ENCODE data around the gene NOS1AP.

NOS1AP gene

GRCh38 chr1:162093095-162093494 lies 23.6 kb downstream of the NOS1AP start:
- TF ChIP-seq, protein P1, sequence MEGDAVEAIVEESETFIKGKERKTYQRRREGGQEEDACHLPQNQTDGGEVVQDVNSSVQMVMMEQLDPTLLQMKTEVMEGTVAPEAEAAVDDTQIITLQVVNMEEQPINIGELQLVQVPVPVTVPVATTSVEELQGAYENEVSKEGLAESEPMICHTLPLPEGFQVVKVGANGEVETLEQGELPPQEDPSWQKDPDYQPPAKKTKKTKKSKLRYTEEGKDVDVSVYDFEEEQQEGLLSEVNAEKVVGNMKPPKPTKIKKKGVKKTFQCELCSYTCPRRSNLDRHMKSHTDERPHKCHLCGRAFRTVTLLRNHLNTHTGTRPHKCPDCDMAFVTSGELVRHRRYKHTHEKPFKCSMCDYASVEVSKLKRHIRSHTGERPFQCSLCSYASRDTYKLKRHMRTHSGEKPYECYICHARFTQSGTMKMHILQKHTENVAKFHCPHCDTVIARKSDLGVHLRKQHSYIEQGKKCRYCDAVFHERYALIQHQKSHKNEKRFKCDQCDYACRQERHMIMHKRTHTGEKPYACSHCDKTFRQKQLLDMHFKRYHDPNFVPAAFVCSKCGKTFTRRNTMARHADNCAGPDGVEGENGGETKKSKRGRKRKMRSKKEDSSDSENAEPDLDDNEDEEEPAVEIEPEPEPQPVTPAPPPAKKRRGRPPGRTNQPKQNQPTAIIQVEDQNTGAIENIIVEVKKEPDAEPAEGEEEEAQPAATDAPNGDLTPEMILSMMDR (conservative IDR thresholded peaks at IDR 0.05; ENCODE audit: low read depth, low read length), result no peak
- H3K4me3 ChIP-seq (ENCODE audit: low read depth, low read length), result no peak overlapping the region
- DNase-seq (ENCODE audit: low read depth), result no peak

DNA sequence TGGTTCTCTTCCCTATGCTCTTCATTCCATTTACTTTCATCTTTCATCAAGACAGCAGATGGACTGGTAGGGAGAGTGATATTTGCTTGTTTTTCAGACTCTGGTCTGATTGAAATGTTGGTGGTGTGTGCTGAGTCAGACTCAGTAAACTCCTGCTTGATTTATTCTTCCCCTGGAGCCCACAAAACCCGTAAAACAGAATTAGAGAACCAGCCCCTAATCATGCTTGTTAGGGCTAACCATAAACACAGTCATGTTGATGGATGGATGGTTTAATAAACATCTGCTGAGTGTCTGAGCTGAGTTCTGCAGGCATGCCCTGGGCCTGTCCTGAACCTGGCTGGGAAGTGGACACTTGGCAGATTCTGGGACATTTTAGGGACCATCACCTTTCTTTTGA lies 24.8 kb downstream of the NOS1AP start:
- DNase-seq (ENCODE audit: low read depth), result no peak
- TF ChIP-seq, protein P1 (conservative IDR thresholded peaks at IDR 0.05; ENCODE audit: low read depth, low read length), result no peak
- no peak overlapping the region for H3K4me3 ChIP-seq (ENCODE audit: low read depth, low read length)

DNA sequence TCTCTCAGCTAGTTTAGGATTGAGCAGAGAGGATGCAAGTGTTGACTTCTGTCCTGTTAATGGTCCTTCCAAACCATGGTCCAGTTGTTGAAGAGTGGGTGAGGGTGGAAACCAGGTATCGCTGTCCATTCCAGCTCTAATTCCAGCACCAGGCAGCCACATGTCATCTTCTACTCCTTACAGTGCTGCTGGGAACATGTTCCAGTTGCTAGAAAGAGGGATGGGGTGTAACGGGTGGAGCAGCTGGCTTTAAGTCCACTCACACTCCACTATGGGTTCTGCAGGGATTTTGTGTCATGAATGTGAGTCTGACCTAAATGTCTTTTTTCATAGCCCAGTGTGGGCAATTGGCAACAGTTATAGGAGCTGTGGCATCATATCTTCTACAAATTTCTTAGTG lies 25.2 kb downstream of the NOS1AP start:
- TF ChIP-seq, protein P1 (conservative IDR thresholded peaks at IDR 0.05; ENCODE audit: low read depth, low read length), result no peak
- DNase-seq (ENCODE audit: low read depth), result no peak
- H3K4me3 ChIP-seq (ENCODE audit: low read depth, low read length), result no peak overlapping the region

- no peak overlapping the region for H3K4me3 ChIP-seq (ENCODE audit: low read depth, low read length)
- TF ChIP-seq, protein P1 (conservative IDR thresholded peaks at IDR 0.05; ENCODE audit: low read depth, low read length), result no peak
- DNase-seq (ENCODE audit: low read depth), result no peak
Measured at GRCh38 chr1:162107911-162108310, 38.4 kb downstream of the NOS1AP start.

- DNase-seq (ENCODE audit: low read depth), result no peak
- TF ChIP-seq, protein P1 (conservative IDR thresholded peaks at IDR 0.05; ENCODE audit: low read depth, low read length), result no peak
- H3K4me3 ChIP-seq (ENCODE audit: low read depth, low read length), result no peak overlapping the region
Measured at GRCh38 chr1:162108426-162108825, 38.9 kb downstream of the NOS1AP start.

DNA sequence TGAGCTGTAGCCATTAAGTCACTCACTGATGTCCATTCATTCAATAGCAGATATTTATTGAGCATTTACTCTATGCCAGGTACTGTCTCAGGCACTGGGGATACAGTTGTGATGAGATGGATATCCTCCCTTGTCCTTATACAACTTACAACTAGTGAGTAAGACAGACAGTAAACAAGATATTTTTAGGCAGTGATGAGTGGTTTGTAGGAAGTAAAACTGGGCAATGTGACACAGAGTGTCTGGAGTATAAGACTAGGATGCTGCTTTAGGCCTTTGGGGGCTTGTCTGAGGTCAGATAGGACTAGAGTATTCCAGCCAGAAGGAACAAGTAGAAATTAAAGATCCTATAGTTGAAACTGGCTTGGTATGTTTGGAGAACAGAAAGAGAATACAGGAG lies 41.4 kb downstream of the NOS1AP start:
- TF ChIP-seq, protein P1 (conservative IDR thresholded peaks at IDR 0.05; ENCODE audit: low read depth, low read length), result no peak
- DNase-seq (ENCODE audit: low read depth), result no peak
- H3K4me3 ChIP-seq (ENCODE audit: low read depth, low read length), result no peak overlapping the region

GRCh38 chr1:162111572-162111971 lies 42.1 kb downstream of the NOS1AP start:
- DNase-seq (ENCODE audit: low read depth), result no peak
- H3K4me3 ChIP-seq (ENCODE audit: low read depth, low read length), result no peak overlapping the region
- TF ChIP-seq, protein P1 (conservative IDR thresholded peaks at IDR 0.05; ENCODE audit: low read depth, low read length), result no peak

Measured in choroid plexus epithelial cell (primary cell).